DMS 273 treated with DMSO at 0.1 percent for 48 hours (cell line): Measurements from ENCODE around the gene ZNF540.
"Not testable (repeated sequence)": the region's sequence is repeated elsewhere in the genome, so short reads cannot be mapped to it uniquely, and the experiment has no call there.

Experiments used
- DNase-seq: peaks from one replicate; lab custom pipeline; 2025; lab: John Stamatoyannopoulos, UW

ZNF540 gene

GRCh38 chr19:37594304-37594981, at the start of gene ZNF540, which contains the start of gene ZNF571:
ZNF540 (plus strand) TSS chr19:37594876; CDS start chr19:37598448, 3,572 bp downstream.
ZNF571 (minus strand) TSS chr19:37594792; CDS start chr19:37586676, 8,116 bp downstream.
- DNase-seq: peak; percentile 90

- DNase-seq: no peak
Measured at GRCh38 chr19:37551129-37551993, 43.3 kb upstream of the ZNF540 start.

- no peak for DNase-seq
Measured at GRCh38 chr19:37563518-37563917, 31.2 kb upstream of the ZNF540 start.

GRCh38 chr19:37564624-37565369, 29.9 kb upstream of the ZNF540 start:
- no peak for DNase-seq

GRCh38 chr19:37565370-37565669, 29.4 kb upstream of the ZNF540 start:
- no peak for DNase-seq

GRCh38 chr19:37572203-37572602, 22.5 kb upstream of the ZNF540 start:
- no peak for DNase-seq

- DNase-seq: no peak
Measured at GRCh38 chr19:37583340-37583739, 11.3 kb upstream of the ZNF540 start.

GRCh38 chr19:37593996-37594303, 726 bp upstream of the ZNF540 start:
- DNase-seq: no peak

GRCh38 chr19:37594982-37595382, 306 bp downstream of the ZNF540 start:
- DNase-seq: peak; percentile 54

GRCh38 chr19:37635076-37636056, 40.7 kb downstream of the ZNF540 start:
- DNase-seq: no peak

GRCh38 chr19:37654118-37654517, 59.4 kb downstream of the ZNF540 start:
- no peak for DNase-seq

GRCh38 chr19:37654629-37655300, 60.1 kb downstream of the ZNF540 start:
- no peak for DNase-seq

GRCh38 chr19:37655301-37655688, 60.6 kb downstream of the ZNF540 start, which contains the start of gene ZFP30:
ZFP30 (minus strand) TSS chr19:37655465; CDS start chr19:37647822, 7,643 bp downstream.
- DNase-seq: peak; percentile 85

GRCh38 chr19:37655689-37656371, 61.2 kb downstream of the ZNF540 start:
- DNase-seq: peak; percentile 85

- not testable (repeated sequence) for DNase-seq
Measured at GRCh38 chr19:37657157-37657556, 62.5 kb downstream of the ZNF540 start.
